T follicular helper cell (primary cell): ENCODE data around the gene TCFL5.

Experiments used
- DNase-seq: peaks from one replicate; pipeline ENCODE4 v3.0.0-alpha.2; 2020; ENCODE audit warnings: low read depth

TCFL5 gene

DNA sequence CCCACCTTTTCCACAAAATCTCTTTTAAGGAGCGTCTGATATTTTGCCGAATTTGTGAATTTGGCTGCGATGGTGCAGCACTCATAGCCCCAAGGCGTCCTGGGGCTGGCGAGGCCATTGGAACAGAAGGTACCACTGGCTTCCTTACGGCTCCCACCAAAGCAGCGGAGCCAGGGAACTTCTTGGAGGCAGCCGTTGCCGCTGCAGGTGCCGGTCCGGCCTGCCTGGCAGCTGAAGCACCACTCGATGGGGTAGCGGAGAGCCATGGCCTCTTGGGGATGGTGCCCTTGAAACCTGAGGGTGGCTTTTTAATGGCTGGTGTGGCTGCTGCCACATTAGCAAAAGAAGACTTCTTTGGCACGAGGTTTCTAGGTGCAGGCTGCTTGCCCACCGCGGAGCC lies 34.9 kb upstream of the TCFL5 start:
- no peak for DNase-seq

- no peak for DNase-seq
These were observed 33.9 kb upstream of the TCFL5 start for GRCh38 chr20:62895539-62895938.

GRCh38 chr20:62894261-62894660 lies 32.6 kb upstream of the TCFL5 start:
- DNase-seq: no peak

GRCh38 chr20:62893700-62894099 lies 32.1 kb upstream of the TCFL5 start:
- no peak for DNase-seq

- no peak for DNase-seq
These were observed 31.0 kb upstream of the TCFL5 start for GRCh38 chr20:62892348-62893304.

GRCh38 chr20:62891111-62891510 lies 29.5 kb upstream of the TCFL5 start:
- DNase-seq: peak; percentile 36

- DNase-seq: no peak
These were observed 28.8 kb upstream of the TCFL5 start for GRCh38 chr20:62890444-62890843.

- no peak for DNase-seq
These were observed 28.2 kb upstream of the TCFL5 start for GRCh38 chr20:62889871-62890270.

GRCh38 chr20:62889411-62889810 lies 27.8 kb upstream of the TCFL5 start:
- no peak for DNase-seq

- no peak for DNase-seq
These were observed 27.3 kb upstream of the TCFL5 start for GRCh38 chr20:62888910-62889309.

GRCh38 chr20:62888406-62888805 lies 26.8 kb upstream of the TCFL5 start:
- DNase-seq: no peak

DNA sequence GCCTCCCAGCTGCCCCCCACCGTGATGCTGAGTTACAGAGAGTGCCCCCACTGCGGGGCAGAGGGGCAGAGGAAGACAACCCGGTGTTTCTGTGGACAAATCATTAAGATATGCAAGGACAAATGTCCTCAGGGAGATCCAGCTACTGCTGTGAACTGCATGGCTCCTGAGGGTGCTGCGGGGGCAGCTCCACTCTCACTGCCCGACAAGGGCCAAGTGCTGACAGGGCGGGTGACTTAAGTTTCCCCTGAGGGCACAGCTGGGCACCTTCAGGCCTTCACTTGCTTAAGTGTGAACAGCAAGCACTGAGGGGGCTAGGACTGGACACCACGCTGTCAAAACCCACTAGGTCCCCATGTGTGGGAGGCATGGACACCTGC lies 26.2 kb upstream of the TCFL5 start:
- DNase-seq: no peak

DNA sequence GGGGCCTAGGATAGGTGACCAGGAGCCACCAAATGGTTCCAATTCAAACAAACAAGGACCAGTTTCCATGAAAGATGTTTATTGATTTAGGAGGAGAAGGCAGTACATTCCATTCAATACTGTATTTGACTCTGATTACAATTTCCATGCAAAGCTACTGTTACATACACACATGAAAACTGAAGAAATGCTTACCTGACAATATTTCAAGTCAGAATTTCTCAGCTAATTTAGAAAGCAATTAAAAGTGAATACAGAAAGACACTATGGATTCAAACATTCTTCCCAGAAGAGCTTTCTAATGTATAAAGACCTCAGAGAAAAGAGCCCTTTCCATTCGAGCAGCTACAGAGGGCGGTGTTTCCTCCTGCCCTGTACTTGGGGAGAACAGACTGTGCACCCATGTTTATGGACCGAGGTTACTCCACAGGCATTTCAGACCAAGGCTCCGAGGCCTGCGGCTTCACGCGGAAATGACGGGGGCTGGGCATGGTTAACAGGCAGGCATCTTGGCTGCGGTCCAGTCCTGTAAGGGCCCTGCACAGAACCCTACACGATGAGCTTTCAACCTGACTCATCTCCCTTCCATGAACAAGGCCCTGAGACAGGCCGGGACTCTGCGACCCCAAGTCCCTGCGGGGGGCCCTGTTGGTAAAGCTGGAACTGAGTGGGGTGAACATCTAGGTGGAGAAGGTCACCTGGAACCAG lies 25.7 kb upstream of the TCFL5 start:
- DNase-seq: no peak

GRCh38 chr20:62886709-62887058 lies 25.1 kb upstream of the TCFL5 start:
- DNase-seq: no peak

DNA sequence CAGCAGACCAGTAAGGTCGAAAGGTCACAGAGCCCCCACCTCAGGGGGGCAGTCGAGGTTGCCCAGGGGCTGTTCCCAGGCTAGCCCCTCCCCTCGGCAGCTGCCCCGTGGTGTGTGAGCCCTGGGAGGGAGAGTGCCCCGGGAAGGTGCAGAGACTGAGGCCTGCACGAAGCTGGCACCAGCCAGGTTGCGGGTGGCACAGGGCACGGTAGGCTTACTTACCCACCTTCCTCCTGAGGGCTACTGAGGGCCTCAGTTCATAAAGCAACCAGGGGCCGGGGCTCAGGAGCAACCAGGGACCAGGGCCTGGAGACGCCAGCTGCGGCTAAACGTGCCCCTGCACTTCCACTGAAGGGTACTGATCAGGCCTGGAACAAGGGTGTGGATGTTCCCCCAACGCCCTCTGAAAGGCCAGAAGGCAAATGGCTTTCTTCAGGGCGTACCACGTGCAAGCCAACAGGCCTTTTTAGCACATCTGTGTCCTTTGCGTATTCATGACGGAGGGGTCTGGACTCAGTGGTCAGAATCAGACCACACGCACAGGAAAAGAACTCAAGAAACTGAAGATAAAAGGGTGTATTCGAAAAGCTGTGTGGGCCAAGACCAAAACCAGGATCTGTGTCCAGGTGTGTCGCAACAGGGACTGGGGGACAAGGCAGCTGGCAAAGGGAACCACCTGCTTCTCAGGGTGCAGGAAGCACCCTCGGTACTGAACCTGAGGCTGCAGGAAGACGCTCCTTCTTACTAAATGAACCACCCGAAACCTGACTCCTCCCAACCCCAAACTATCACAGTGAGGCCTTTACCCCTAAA lies 24.5 kb upstream of the TCFL5 start:
- no peak for DNase-seq

- DNase-seq: no peak
These were observed 23.6 kb upstream of the TCFL5 start for GRCh38 chr20:62885046-62885895.

GRCh38 chr20:62884556-62884955 lies 22.9 kb upstream of the TCFL5 start:
- no peak for DNase-seq

GRCh38 chr20:62882426-62882825 lies 20.8 kb upstream of the TCFL5 start:
- DNase-seq: no peak

- DNase-seq: no peak
These were observed 20.2 kb upstream of the TCFL5 start for GRCh38 chr20:62881662-62882395.

- no peak for DNase-seq
These were observed 19.5 kb upstream of the TCFL5 start for GRCh38 chr20:62880935-62881661.
